Stimulated activated CD4-positive, alpha-beta T cell treated with anti-CD3 and anti-CD28 coated beads, Interleukin-12 subunit alpha, Interleukin-12 subunit beta, amount 100 ng/mL, for 24 hours (primary cell): Measurements from ENCODE around the gene UBAP1L.

Experiments used
- DNase-seq, 2 experiments: peaks; one replicate each; pipeline ENCODE4 v3.0.0-alpha.2; 2020; ENCODE audit warnings: low read depth in 2 of 2

Gene UBAP1L

GRCh38 chr15:65066635-65067316 is 48.2 kb downstream of the UBAP1L start:
- no peak for DNase-seq

- DNase-seq, result no peak
These were observed 48.9 kb downstream of the UBAP1L start for GRCh38 chr15:65066001-65066634.

- no peak for DNase-seq
These were observed 52.3 kb downstream of the UBAP1L start for GRCh38 chr15:65062726-65063125.

- DNase-seq, result no peak
These were observed 52.9 kb downstream of the UBAP1L start for GRCh38 chr15:65062061-65062460.

GRCh38 chr15:65060641-65061397 is 54.2 kb downstream of the UBAP1L start:
- no peak for DNase-seq

- DNase-seq, result no peak
These were observed 54.9 kb downstream of the UBAP1L start for GRCh38 chr15:65059931-65060596.

- DNase-seq, result no peak
These were observed 55.6 kb downstream of the UBAP1L start for GRCh38 chr15:65059369-65059750.

- DNase-seq, result no peak
These were observed 56.3 kb downstream of the UBAP1L start for GRCh38 chr15:65058394-65059368.

GRCh38 chr15:65057549-65057940 is 57.5 kb downstream of the UBAP1L start:
- DNase-seq, result no peak

GRCh38 chr15:65056868-65057548 is 58.0 kb downstream of the UBAP1L start:
- no peak for DNase-seq

- DNase-seq, result no peak
These were observed 58.9 kb downstream of the UBAP1L start for GRCh38 chr15:65056106-65056505.

- no peak for DNase-seq
These were observed 59.7 kb downstream of the UBAP1L start for GRCh38 chr15:65055201-65055870.

- peak; percentile 24 to 53 for DNase-seq
These were observed 60.4 kb downstream of the UBAP1L start for GRCh38 chr15:65054333-65055200.

- DNase-seq, result no peak
These were observed 62.0 kb downstream of the UBAP1L start for GRCh38 chr15:65052956-65053355.

GRCh38 chr15:65051266-65051665 is 63.7 kb downstream of the UBAP1L start:
- DNase-seq, result no peak

- no peak for DNase-seq
These were observed 64.7 kb downstream of the UBAP1L start for GRCh38 chr15:65050270-65050669.

GRCh38 chr15:65049418-65049840 is 65.6 kb downstream of the UBAP1L start:
- DNase-seq, result peak; percentile 79 to 87

GRCh38 chr15:65048241-65048640 is 66.8 kb downstream of the UBAP1L start:
- DNase-seq, result no peak
